GM21737 (cell line): ENCODE results near the gene TXNRD2.
"Not testable (repeated sequence)": the region's sequence is repeated elsewhere in the genome, so short reads cannot be mapped to it uniquely, and the experiment has no call there.

Experiments used
- ATAC-seq: cut with Tn5 transposase; IDR thresholded peaks from one replicate; pipeline ENCODE4 v1.9.1; 2021; ENCODE audit warnings: mild to moderate bottlenecking, moderate library complexity; ENCODE audit not compliant: unreplicated experiment

The TXNRD2 gene

DNA sequence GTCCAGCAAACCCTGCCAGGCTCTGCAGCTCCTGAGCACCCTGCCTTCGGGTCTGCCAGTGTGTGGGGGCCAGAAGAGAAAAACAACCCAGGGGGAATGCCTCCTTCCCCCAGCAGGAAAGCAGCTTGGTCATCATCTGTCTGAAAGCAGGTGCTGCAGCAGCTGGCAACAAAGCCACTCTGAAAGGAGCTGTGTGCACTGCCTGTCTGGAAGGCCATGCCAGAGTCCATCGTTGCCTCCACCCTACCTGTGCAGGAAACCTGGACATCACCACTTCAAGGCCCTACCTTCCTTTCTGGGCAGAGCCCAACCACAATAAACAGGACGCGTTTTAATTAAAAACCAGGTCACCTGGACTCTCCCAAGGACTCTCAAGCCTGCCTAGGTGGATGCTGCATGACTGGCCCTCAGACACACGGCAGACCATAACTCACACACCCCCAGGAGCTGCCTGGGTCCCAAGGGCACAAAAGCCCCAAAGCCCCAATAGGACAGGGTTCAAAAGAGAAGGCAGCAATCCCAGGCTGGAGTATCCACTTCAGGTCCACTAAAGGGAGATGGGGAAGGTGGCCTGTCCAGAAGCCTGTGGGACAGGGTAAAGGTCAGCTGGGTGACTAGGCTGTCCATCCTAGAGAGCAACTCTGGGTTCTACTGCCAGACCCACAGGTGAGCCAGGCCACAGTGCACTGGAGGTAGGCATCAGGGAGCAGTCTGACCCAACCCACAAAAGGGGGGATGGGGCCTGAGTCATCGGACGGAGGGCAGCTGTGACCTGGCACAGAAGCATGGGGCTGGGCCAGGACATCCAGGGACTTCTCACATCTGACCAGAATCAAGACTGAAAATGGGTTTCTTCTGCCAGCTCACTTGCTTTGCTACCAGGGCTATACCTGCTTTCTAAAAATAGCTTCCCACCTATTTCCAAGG, 93.1 kb downstream of the TXNRD2 start:
- no peak for ATAC-seq

DNA sequence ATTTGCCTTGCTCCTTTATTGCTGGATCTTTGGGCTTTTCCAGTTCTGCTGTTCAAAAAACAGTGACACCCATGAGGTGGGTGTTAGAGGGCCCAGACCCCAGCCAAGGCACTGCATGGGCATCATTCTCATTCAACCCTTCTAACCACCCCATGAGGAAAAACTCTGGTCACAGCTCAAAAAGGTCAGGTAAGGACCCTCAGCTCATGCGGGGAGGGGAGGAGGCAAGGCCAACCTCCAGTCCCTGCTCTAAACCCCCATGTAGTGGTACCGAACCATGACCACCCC, 94.3 kb downstream of the TXNRD2 start:
- no peak for ATAC-seq

DNA sequence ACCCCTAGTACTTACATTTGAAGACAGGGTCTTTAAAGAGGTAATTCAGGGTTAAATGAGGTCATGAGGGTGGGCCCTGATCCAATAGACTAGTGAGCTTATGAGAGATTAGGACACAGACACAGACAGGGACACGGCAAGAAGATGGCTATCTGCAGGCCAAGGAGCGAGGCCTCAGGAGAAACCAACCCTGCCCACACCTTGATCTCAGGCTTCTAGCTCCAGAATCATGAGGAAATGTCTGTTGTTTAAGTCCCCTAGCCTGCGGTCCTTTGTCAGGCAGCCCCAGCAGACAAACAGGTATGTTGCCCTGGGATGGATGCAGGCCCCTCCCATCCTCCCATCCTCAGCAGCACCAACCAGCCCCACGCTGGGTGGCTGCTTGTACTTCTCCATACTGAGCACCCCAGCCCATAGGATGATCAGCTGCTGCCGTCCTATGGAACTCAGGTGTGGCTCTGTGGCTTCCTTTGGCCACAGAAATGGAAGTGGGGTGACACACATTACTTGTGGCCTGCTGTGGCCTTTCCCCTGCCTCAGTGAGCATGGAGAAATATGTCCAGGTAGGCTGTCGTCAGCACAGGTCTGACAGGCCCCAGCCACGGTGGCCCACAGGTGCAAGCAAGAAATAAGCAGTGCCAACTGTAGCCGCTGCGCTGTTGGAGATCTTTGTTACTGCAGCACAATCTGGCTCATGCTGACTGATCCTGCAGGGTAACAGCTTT, 94.8 kb downstream of the TXNRD2 start:
- ATAC-seq: no peak

DNA sequence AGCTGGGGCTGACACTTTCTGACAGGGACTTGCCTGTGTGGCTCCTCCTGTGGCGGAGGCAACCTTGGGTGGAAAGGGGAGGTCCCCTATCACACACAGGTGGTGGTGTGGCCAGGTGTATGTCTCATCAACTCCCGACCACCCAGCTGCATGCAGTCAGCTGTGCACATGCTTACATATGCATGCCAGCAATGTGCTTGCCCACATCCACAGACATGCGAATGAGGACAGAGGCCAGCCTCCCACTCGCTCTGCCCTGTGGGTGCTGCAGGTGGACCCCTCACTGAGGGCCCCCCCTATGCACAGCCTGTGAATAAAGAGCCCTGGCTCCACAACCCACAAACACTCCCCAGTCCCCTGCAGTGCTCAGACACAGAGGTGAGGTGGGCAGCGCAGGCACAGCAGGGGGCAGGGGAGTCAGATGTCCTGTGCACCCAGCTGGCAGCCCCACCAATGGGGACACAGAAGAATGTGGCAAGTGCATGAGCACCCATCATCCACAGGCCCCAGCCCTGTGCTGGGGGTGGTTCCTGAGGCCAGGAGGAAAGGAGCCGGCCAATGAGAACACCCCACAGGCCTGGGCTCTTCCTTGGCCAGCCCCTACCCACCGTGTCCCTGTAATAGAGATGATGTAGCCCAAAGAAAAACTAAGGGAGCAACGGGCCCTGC, 96.4 kb downstream of the TXNRD2 start:
- ATAC-seq: no peak

DNA sequence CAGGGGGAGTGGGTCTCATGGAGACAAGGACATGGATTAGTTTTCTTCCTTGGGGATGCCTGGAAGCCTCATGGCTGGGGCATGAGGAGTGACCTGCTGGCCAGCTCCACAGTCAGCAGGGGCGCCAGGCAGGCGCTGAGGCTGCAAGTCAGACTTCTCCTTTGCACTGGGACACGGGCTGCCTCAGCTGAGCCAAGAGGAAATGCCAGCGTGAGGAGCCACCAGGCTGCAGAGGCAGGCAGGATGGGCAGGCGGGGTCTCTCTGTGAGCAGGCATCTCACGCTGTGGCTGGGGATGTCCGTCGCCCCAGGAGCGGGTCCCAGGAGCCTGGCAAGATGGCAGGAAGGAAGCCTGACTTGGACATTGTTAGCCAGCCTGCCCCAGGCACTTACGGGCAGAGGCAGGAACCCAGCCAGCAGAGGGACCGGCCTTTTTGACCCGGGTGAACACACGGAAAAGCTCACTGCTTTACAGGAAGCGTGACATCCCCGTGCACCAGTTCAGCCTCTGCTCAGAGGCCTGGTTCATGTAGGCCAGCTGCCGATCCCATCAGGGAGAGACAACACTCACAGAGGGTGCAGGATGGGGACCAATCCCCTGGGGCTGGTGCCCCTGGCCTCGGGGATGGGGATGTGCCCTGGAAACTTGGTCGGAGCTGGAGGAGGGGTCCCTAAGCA, 97.1 kb downstream of the TXNRD2 start:
- no peak for ATAC-seq

DNA sequence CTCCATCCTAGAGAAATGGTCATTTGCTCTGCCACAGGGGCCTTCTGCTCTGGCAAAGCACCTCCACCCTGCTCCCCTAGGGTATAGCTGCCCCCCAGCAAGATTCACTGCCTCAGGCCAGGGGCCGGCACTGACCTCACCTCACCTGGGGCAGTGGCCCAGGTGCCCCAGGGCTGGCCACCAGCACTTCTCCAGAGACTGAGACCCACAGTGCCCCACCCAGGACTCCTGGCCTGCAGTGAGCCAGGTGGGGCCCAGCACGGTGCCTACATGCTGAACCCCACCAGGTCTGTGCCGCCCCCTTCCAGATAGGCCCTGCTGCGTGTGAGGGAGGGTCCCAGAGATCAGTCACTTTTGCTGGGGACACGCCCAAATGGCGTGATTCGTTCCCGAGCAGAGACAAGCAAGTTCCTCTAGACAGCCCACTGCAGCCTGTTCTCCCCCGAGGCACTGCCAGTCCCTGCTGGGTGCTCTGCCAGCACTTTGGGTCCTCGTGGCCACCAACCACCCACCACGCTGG, 97.7 kb downstream of the TXNRD2 start:
- ATAC-seq: no peak

DNA sequence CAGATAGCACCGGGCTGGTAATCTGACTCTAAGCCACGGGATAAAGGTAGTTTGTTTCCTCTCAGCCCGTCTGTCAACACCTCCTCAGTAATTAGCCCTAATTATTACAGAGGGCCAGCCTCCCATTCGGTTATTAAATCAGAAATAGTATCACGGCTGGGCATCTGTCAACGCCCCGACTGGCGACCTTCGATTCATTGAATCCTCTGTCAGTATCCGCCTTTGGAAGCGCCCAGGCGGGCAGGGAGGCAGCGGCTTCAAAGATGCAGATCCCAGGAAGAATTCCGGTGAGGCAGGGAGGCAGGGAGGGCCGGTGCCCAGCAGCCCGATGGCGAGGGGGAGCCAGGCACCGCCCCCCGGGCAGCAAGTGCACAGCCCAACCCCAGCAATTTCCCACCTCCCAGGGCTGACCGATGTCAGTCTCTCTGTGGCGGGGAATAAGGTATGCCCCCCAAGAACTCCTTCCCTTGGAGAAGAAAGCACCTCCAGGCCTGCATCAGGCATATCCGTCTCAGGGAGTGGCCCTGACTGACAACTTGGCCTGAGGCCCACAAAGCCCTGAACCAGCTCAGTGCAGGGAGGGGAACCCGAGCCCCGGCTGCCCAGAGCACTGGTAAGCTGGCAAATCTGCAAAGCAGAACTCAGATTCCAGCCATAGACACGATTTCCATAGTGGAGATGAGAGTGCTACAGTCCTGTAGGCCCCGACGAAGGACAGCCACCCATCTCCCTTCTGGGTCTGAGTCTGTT, 98.3 kb downstream of the TXNRD2 start:
- no peak for ATAC-seq

DNA sequence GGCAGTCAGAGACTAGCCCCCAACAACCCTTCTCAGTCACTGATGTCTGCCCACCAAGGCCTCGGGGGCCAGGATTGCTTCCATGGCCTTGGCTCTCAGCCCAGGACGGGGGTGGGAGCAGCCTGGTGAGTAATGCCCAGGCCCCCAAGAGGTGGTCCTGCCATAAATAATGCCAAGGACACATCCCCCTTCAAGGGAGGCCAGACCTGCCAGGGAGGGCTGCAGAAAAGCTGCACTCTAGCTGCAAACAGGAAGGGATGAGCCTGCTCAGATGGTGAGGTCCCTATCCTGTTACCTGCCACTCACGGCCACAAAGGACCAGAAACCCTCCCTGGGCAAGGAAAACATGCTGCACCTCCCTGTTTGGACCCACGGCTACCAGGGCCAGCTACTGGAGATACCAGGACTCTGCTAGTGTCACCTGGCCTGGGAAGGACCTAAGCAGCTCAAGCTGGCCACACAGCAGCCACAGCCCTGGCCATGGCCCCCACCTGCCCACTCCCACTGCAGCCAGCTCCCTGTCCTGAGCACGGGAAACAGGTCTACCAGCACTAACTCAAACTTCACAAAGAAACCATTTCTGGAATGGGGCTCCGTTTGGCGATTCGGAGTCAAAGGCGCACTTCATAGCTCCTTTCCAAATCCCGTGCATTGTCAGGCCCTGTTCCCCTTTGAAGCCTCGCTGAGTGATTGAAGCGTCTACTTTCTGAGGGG, 99.1 kb downstream of the TXNRD2 start:
- ATAC-seq: no peak

DNA sequence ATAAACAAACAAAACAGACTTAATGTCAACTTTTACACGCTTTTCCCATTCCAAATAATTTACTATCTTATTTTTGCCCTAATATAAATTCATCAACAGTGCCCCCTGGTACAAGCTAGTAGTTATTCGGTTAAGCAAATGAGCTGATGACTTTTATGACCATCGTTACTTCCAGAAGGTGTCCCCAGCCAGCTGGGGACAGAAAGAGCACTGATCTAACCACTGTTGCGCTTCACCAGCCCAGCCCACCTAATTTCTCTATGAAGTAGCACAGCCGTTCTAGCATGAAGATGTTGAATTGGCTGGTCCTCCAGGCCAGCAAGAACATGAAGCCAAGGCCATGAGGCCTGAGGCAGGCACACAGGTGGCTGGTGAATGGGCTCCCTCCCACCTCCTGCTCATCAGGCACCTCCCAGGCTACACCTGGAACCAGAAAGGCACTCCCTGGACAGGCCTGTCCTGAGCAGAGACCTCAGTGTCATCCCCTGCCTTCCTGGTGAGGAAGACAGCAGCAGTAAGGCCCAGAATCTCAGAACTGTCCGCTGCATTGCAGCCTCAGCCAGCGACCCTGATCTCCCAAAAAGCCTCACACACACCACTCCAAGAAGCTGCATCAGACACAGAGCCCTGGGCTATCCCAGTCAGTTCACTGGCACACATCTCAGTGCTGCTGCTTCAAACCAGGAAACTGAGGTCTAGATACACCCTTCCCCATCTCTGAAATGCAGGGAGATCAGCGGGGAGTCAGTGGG, 99.8 kb downstream of the TXNRD2 start:
- no peak for ATAC-seq

DNA sequence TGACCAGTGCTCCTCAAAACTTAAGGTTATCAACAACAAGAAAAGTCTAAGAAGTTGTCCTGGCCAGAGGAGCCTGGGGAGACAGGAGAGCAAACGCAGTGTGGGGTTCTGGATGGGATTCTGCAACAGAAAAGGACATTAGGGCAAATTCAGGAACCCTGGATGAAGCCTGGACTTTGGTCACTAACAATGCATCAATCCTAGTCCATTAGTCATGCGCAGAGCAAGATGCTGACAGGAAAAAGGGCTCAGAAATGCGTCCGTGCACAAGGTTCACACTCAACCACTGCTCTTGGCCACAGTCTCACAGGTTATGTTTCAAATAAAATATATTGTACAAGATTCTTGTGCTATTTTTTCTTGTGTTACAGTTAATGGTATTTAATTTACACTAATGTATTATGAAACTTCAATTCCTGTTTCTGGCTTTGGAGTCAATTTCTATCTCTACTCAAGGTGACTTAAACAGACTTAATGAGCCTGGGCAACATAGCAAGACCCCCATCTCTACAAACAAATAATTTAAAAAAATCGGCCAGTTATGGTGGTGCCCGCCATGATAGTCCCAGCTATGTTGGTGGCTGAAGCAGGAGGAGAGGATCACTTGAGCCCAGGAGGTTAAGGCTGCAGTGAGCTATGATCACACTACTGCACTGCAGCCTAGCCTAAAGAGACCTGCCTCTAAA, 100.5 kb downstream of the TXNRD2 start:
- ATAC-seq: no peak

DNA sequence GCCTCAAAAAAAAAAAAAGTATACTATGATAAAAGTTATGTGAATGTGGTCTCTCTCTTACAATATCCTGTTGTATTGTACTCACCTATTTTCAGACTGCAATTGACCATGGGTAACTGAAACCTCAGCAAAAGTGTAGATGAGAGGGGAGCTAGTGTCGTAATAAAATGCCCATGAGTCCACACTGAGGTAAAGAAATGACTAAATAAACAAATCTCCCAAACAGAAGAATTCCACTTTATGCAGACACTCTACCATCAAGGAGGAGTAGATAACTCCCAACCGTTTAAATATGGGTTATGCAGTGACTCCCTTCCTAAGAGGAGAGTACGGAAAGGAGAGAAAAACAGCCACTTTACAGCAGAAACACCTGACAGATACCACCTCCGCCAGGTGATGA, 101.6 kb downstream of the TXNRD2 start:
- no peak for ATAC-seq

DNA sequence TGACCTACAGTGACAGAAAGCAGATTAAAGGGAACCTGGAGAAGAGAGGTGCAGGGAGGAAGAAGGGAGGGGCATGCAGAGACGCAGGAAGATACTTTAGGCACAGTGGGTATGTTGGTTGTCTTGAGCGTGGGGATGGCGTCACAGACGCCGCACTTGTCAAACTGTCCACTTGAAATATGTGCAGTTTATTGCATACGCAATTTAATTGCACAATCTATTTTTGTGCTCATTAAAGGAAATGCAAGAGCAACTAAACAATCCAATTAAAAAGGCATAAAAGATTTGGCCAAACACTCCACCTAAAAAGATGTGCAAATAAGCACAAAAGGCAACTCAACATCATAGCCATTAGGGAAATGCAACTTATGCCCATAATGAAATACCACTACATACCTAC, 103.7 kb downstream of the TXNRD2 start:
- ATAC-seq: no peak

DNA sequence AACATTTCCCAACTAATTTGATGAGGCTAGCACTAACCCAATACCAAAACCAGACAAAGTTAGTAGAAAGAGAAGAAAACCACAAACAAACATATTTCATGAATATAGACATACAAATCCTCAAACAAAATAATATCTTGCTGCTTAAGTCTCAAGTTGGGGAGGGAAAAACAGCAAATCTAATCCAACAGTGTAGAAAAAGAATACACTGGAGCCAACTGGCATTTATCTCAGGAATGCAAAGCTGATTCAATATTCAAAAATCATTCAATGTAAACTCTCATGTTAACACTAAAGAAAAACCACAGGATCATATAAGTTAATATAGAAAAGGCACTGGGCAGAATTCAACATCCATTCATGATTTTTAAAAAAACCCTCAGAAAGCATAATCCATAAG, 105.1 kb downstream of the TXNRD2 start:
- ATAC-seq: no peak

DNA sequence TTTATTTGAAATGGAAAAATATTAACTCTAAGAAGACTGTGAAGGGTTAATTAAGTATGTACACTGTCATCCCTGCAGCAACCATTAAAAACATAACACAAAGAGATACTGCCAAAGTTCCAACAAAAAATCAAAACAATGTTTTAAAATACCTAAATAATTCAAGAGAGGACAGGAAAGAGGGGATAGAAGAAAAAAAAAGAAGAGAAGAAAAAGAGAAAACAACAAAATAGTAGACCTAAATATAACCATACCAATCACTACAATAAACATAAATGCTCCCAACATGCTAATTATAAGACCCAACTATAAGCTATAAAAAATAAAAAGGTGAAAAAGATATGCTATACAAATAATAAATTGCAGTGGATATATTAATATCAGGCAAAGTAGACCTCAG, 107.0 kb downstream of the TXNRD2 start:
- no peak for ATAC-seq

DNA sequence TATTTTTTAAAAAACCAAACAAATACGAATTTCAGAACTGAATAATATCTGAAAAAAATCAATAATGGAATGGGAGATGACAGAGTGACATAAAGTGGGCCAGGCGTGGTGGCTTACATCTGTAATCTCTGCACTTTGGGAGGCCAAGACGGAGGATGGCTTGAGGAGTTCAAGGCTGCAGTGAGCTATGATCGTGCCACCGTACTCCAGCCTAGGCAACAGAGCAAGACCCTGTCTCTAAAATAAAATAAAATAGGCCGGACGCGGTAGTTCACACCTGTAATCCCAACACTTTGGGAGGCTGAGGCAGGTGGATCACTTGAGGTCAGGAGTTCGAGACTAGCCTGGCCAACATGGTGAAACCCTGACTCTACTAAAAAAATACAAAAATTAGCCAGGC, 108.3 kb downstream of the TXNRD2 start:
- ATAC-seq: not testable (repeated sequence)

DNA sequence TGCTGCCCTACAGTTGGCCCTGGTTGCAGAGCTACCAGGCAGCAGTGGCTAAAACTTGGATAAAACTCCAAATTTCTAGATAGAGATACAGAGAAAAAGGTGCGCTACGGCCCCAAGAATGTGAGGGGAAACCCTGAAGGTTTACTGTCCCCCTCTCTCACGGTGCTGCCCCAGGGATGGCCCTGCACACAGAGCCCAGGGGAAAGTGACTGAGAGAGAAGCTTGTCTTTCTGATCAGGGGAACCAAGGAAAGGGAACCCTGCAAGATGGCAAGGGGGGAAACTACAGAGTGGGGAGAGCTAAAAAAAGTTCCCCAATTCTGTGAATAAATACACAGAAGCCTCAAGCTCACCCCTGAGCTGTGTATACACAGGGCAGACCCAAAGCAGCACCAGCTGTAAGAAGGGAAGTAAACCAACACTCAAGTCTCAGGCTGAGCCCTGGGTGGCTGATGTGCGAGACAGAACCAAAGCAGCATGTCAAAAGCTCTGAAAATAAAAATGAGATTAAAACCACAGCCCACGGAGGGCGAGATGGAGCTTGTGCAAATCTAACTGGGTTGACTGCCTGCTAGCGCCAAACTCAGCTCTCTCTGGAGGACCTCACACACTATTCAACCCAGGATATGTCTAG, 109.0 kb downstream of the TXNRD2 start:
- ATAC-seq: no peak

DNA sequence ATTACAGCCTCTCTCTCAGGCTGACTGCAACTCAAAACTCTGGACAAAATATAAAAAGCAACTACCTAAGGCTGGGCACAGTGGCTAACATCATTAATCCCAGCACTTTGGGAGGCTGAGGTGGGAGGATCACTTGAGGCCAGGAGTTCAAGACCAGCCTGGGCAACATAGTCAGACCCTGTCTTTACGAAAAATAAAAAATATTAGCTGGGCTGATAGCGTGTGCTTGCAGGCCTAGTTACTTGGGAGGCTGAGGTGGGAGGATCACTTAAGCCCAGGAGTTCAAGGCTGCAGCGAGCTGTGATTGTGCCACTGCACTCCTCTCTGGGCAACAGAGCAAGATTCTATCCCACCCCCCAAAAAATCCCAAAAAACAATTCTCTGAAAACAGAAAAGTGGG, 109.6 kb downstream of the TXNRD2 start:
- ATAC-seq: not testable (repeated sequence)

DNA sequence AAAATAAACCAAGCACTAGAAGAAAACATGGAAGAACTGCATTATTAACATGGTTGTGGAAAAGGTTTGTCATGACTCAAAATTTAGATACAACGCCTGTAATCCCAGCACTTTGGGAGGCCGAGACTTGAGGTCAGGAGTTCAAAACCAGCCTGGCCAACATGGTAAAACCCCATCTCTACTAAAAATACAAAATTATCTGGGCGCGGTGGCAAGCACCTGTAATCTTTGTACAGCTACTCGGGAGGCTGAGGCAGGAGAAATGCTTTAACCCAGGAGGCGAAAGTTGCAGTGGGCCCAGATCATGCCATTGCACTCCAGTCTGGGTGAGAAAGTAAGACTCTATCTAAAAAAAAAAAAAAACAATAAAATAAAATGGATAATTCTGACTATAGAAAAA, 110.6 kb downstream of the TXNRD2 start:
- ATAC-seq: no peak
